CD4-positive, alpha-beta T cell treated with Interleukin-12 subunit alpha and Interleukin-12 subunit beta, for 1 hour (primary cell): ENCODE data around the gene FANCG.

Experiments
- DNase-seq: peaks from one replicate; pipeline ENCODE4 v3.0.0-alpha.2; 2020

Gene FANCG

GRCh38 chr9:35102769-35103659 lies 23.3 kb upstream of the FANCG start, which contains the start of gene STOML2:
Gene STOML2, minus strand, starts transcription at chr9:35103131. Its CDS starts 37 bp downstream, at chr9:35103094.
- DNase-seq, result peak; percentile 95

GRCh38 chr9:35102465-35102768 lies 22.7 kb upstream of the FANCG start:
- DNase-seq, result no peak

- no peak for DNase-seq
Measured at GRCh38 chr9:35097573-35097972, 17.8 kb upstream of the FANCG start.

- peak; percentile 91 for DNase-seq
Measured at GRCh38 chr9:35096035-35096849, 16.5 kb upstream of the FANCG start, which contains the start of gene PIGO. Gene PIGO, minus strand, starts transcription at chr9:35096591. Its CDS starts 1,026 bp downstream, at chr9:35095565.

- DNase-seq, result no peak
Measured at GRCh38 chr9:35091536-35091935, 11.8 kb upstream of the FANCG start.

GRCh38 chr9:35089434-35089833 lies 9.7 kb upstream of the FANCG start:
- DNase-seq, result no peak

- DNase-seq, result no peak
Measured at GRCh38 chr9:35085078-35085477, 5.3 kb upstream of the FANCG start.

- no peak for DNase-seq
Measured at GRCh38 chr9:35079041-35079425, 709 bp downstream of the FANCG start.

GRCh38 chr9:35078066-35078465 lies 1.7 kb downstream of the FANCG start:
- DNase-seq, result no peak

- no peak for DNase-seq
Measured at GRCh38 chr9:35076848-35077247, 2.9 kb downstream of the FANCG start.

GRCh38 chr9:35075358-35075757 lies 4.4 kb downstream of the FANCG start:
- DNase-seq, result no peak

GRCh38 chr9:35074791-35075190 lies 5.0 kb downstream of the FANCG start:
- no peak for DNase-seq

GRCh38 chr9:35074141-35074540 lies 5.6 kb downstream of the FANCG start:
- DNase-seq, result no peak

- no peak for DNase-seq
Measured at GRCh38 chr9:35073279-35073612, 6.5 kb downstream of the FANCG start.

- DNase-seq, result peak; percentile 99
Measured at GRCh38 chr9:35072461-35073278, 7.1 kb downstream of the FANCG start, which contains the start of gene VCP. Gene VCP, minus strand, starts transcription at chr9:35072625. Its CDS starts 272 bp downstream, at chr9:35072353.

GRCh38 chr9:35071814-35072460 lies 7.8 kb downstream of the FANCG start:
- peak; percentile 80 for DNase-seq

GRCh38 chr9:35070823-35071813 lies 8.6 kb downstream of the FANCG start:
- DNase-seq, result no peak

- no peak for DNase-seq
Measured at GRCh38 chr9:35069020-35069419, 10.7 kb downstream of the FANCG start.

- no peak for DNase-seq
Measured at GRCh38 chr9:35067056-35067455, 12.7 kb downstream of the FANCG start.

GRCh38 chr9:35060548-35061207 lies 19.1 kb downstream of the FANCG start:
- DNase-seq, result no peak

GRCh38 chr9:35059438-35059837 lies 20.3 kb downstream of the FANCG start:
- DNase-seq, result no peak
